ENCODE data around the gene TEKTIP1.
"Not testable (repeated sequence)": the region's sequence is repeated elsewhere in the genome, so short reads cannot be mapped to it uniquely, and the experiment has no call there.

TEKTIP1 gene

DNA sequence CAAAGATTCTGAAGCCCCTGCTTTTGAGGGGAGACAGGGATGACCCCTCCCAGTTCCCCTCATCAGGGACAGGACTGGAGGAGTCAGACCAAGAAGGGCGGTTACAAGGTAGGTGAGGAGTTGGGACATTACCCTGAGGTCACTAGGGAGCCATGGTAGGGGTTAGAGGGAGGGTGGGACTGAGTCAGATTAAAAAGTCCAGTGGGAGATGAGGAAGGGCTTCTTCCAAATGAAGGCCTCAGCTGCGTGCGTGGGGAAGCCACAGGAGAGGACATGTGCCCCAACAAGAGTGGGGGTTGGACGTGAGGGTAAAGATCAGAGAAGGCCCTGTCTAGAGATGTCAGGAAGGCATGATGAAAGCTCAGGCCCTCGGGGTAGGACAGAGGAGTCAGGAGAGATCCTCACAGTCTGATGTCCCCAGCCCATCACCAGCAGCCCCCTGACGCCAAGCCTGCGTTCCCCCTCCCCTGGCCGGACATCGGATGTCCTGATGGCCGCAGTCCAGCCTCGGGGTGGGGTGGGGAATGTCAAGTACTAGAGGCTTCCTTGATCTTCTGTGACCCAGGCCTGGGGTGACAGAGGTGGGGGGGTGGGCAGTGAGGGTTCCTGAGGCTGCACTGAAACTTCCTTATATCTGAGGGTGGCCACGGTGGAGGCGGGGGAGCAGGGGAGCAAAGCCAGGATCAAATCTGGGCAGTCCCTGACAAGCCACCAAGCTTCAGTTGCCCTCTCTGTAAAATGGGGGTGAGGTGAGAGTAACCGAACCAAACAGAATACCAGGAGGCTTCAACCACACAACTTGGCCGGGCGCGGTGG is 24.9 kb downstream of the TEKTIP1 start:
- no peak overlapping the region for H3K27ac Mint-ChIP-seq
- DNase-seq (ENCODE audit: low spot score) = no peak
- H3K9me3 Mint-ChIP-seq = no peaks in the 10 kb centered on the region
- H3K4me1 Mint-ChIP-seq (ENCODE audit: low read depth) = no peaks in the 10 kb centered on the region
- H3K36me3 Mint-ChIP-seq (ENCODE audit: low read depth) = no peaks in the 10 kb centered on the region
- H3K27me3 Mint-ChIP-seq (ENCODE audit: low read depth) = no peaks in the 10 kb centered on the region
- H3K4me3 Mint-ChIP-seq = no peak overlapping the region

GRCh38 chr19:3565139-3565538 is 26.2 kb downstream of the TEKTIP1 start:
- Mint-ChIP-seq H3K27me3 (ENCODE audit: low read depth) (no peaks in the 10 kb centered on the region), H3K9me3 (no peaks in the 10 kb centered on the region), H3K27ac (no peak overlapping the region), H3K36me3 (ENCODE audit: low read depth) (no peaks in the 10 kb centered on the region), H3K4me1 (ENCODE audit: low read depth) (no peaks in the 10 kb centered on the region), H3K4me3 (no peak overlapping the region)
- no peak for DNase-seq (ENCODE audit: low spot score)

DNA sequence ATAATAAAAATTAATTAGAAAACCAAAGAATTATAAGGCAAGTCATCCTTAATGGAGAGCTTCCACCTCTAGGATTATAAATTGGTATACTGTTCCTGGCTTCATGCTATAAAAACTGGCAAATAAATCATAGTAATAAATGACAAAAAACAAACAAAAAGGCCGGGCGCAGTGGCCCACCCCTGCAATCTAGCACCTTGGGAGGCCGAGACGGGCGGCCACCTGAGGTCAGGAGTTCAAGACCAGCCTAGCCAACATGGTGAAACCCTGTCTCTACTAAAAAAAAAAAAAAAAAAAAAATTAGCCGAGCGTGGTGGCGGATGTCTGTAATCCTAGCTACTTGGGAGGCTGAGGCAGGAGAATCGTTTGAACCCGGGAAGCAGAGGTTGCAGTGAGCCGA is 31.1 kb downstream of the TEKTIP1 start:
- H3K4me1 Mint-ChIP-seq (ENCODE audit: low read depth); H3K36me3 Mint-ChIP-seq (ENCODE audit: low read depth); H3K27ac Mint-ChIP-seq; DNase-seq (ENCODE audit: low spot score); H3K27me3 Mint-ChIP-seq (ENCODE audit: low read depth); H3K9me3 Mint-ChIP-seq; H3K4me3 Mint-ChIP-seq: not testable (repeated sequence)

DNA sequence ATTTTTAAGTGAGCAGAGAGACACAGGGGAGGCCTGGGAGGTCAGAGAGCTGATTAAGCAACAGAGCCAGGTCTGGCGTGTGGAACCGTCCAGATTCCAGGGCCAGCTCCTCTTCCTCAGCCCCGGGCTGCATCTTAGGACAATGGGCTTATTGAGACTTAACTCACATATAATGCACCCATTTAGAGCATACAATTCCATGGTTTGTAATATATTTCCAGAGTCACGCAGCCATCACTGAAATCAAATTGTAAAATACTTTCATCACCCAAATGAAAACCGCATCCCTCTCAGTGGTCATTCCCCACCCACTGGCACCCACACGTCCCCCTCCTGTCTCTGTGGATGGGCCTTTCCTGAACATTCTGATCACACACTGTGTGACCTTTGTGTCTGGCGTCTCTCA is 31.6 kb downstream of the TEKTIP1 start:
- Mint-ChIP-seq H3K27ac (no peak overlapping the region), H3K27me3 (ENCODE audit: low read depth) (no peaks in the 10 kb centered on the region), H3K36me3 (ENCODE audit: low read depth) (peaks cover 9% of the 10 kb centered on the region), H3K4me1 (ENCODE audit: low read depth) (peaks cover 8% of the 10 kb centered on the region), H3K4me3 (no peak overlapping the region), H3K9me3 (no peaks in the 10 kb centered on the region)
- no peak for DNase-seq (ENCODE audit: low spot score)

DNA sequence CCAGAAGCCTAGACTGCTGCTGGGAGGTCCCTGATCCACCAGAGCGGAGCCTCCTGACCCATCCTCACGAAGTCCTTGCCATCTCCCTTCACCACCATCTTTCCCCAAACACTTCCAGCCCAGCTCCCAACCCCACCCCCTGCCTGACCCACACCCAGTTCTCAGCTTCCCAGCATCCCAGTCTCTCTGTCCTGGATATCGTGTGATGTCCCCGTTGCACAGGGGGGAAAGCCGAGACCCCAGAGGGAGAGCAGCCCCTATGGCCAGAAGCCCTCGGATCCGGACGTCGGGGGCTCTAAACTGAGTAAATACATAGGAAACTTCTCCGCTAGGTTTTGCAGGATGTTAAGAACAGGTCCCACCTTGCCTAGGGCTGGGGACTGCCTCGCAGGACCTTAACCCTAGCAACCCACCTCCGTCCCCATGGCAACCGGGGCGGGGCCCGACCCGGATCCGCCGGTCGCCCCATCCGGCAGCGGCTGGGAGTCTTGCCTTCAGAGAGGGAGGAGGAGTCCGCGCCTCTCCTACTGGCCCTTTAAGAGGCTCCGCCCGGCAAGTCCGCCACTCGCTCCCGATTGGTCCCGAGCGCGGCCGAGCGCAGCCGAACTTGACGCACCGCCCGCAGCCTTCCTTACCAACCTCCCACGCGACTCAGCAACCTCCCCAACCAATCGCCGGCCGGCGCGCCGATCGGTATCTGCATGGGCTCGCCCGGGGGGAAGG is 33.3 kb downstream of the TEKTIP1 start:
- Mint-ChIP-seq H3K4me1 (ENCODE audit: low read depth) (peaks cover 8% of the 10 kb centered on the region), H3K36me3 (ENCODE audit: low read depth) (peaks cover 12% of the 10 kb centered on the region), H3K27ac (peak overlapping the region; percentile 63), H3K9me3 (no peaks in the 10 kb centered on the region), H3K27me3 (ENCODE audit: low read depth) (no peaks in the 10 kb centered on the region), H3K4me3 (peak overlapping the region; percentile 75)
- DNase-seq (ENCODE audit: low spot score) = peak; percentile 99

DNA sequence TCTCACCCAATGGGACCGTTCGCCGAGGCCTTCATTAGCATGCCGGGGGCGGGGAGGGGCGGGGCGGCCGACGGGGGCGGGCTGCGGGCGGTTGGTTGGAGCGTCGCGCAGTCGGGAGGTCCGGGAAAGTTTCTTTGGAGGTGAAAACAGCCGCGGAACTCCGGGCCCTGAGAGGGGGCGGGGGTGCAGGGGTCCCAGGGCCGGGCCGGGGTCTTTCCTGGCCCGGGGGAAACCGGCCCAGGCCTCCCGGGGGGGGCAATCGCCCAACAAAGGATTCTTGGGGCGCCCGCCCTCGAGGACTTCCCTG is 33.8 kb downstream of the TEKTIP1 start, which contains the start of gene HMG20B:
Gene HMG20B (plus strand): TSS at position 90 of the 307 bp plus-strand sequence. CDS start 366 bp downstream, outside the sequence.
- Mint-ChIP-seq H3K27me3 (ENCODE audit: low read depth) (no peaks in the 10 kb centered on the region), H3K4me3 (peak within 1 kb of the TSS; percentile 76), H3K4me1 (ENCODE audit: low read depth) (peaks cover 8% of the 10 kb centered on the region), H3K36me3 (ENCODE audit: low read depth) (peaks cover 12% of the 10 kb centered on the region), H3K27ac (peak within 1 kb of the TSS; percentile 80), H3K9me3 (no peaks in the 10 kb centered on the region)
- no peak for DNase-seq (ENCODE audit: low spot score)

DNA sequence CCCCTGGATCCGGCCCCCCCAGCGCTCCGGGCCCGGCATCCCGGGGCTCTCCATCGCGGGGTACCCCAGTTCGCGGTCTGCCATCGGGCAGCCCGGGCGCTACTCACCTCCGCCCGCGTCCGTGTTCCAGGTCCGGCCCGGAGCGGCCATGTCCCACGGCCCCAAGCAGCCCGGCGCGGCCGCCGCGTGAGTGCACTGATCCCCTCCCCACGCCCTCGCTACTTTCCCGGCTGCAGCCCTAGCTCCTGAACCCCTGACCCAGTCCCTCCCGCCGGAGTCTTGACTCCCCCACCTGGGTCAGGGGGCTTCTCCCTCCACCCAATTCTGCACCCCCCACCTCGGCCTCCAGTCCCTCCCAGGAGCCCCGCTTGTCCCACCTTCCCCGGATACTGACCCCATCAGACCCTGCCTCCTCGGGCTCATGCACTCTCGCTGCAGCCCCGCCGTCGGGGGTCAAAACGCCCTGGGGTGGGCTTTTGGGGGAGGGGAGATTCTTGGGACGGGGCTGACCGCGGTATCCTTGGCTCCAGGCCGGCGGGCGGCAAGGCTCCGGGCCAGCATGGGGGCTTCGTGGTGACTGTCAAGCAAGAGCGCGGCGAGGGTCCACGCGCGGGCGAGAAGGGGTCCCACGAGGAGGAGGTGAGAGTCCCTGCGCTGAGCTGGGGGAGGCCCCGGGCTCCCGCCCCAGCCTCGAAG is 34.3 kb downstream of the TEKTIP1 start:
- H3K36me3 Mint-ChIP-seq (ENCODE audit: low read depth) = peaks cover 12% of the 10 kb centered on the region
- H3K9me3 Mint-ChIP-seq = no peaks in the 10 kb centered on the region
- H3K27ac Mint-ChIP-seq = peak overlapping the region; percentile 67
- no peaks in the 10 kb centered on the region for H3K27me3 Mint-ChIP-seq (ENCODE audit: low read depth)
- DNase-seq (ENCODE audit: low spot score) = no peak
- H3K4me1 Mint-ChIP-seq (ENCODE audit: low read depth) = peaks cover 8% of the 10 kb centered on the region
- H3K4me3 Mint-ChIP-seq = peak overlapping the region; percentile 76

- Mint-ChIP-seq H3K4me3 (peak overlapping the region; percentile 76), H3K27ac (peak overlapping the region; percentile 80), H3K27me3 (ENCODE audit: low read depth) (no peaks in the 10 kb centered on the region), H3K9me3 (no peaks in the 10 kb centered on the region), H3K36me3 (ENCODE audit: low read depth) (peaks cover 12% of the 10 kb centered on the region), H3K4me1 (ENCODE audit: low read depth) (peaks cover 8% of the 10 kb centered on the region)
- DNase-seq (ENCODE audit: low spot score) = peak; percentile 91
Measured at GRCh38 chr19:3573858-3574637, 35.1 kb downstream of the TEKTIP1 start.

DNA sequence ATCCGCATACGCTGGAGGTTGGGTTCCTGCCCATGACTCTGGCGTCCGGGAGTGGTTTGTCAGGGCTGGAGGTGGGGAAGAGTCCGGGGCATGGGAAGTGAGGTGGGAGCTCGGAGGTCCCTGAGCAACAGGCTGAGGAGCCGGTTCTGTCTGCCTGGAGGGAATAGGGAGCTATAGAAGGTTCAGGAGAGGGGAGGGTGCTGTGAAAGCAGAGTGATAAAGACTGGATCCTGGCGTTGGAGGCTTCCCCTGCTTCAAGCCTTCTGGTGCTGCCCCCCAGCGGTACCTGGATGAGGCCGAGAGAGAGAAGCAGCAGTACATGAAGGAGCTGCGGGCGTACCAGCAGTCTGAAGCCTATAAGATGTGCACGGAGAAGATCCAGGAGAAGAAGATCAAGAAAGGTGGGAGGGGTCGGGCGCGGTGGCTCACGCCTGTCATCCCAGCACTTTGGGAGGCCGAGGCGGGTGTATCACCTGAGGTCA is 36.3 kb downstream of the TEKTIP1 start:
- Mint-ChIP-seq H3K27ac (no peak overlapping the region), H3K27me3 (ENCODE audit: low read depth) (no peaks in the 10 kb centered on the region), H3K4me1 (ENCODE audit: low read depth) (peaks cover 8% of the 10 kb centered on the region), H3K4me3 (peak overlapping the region; percentile 36), H3K36me3 (ENCODE audit: low read depth) (peaks cover 12% of the 10 kb centered on the region), H3K9me3 (no peaks in the 10 kb centered on the region)
- DNase-seq (ENCODE audit: low spot score) = no peak

GRCh38 chr19:3575949-3576673 is 37.1 kb downstream of the TEKTIP1 start:
- no peak overlapping the region for H3K27ac Mint-ChIP-seq
- no peak for DNase-seq (ENCODE audit: low spot score)
- no peak overlapping the region for H3K4me3 Mint-ChIP-seq
- H3K4me1 Mint-ChIP-seq (ENCODE audit: low read depth) = peaks cover 8% of the 10 kb centered on the region
- H3K9me3 Mint-ChIP-seq = no peaks in the 10 kb centered on the region
- no peaks in the 10 kb centered on the region for H3K27me3 Mint-ChIP-seq (ENCODE audit: low read depth)
- H3K36me3 Mint-ChIP-seq (ENCODE audit: low read depth) = peaks cover 12% of the 10 kb centered on the region

DNA sequence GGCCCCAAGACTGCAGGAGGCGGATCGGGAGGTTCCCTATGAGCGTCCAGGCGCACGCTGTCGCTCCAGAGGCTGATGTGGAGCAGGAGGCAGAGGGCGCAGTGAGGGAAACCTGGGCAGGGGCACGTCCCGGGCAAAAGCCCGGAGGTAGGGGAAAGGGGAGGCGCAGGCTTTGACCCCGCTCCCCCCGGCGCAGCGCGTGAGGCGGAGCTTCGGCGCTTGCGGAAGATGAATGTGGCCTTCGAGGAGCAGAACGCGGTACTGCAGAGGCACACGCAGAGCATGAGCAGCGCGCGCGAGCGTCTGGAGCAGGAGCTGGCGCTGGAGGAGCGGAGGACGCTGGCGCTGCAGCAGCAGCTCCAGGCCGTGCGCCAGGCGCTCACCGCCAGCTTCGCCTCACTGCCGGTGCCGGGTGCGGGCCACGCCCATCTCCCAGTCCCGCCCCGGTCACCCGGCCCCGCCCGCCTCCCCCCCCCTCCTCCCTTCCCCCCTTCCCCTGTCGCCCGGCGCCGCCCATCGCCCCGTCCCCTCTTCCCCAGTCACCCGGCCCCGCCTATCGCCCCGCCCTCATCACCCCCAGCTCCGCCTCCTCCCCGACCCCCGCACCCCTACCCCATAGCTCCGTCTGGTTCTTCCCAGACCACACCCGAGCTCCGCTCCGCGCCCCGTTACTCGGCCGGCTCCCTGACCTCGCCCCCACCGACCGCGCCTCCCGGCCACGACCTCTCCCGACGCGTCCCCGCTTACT is 37.9 kb downstream of the TEKTIP1 start:
- H3K9me3 Mint-ChIP-seq = no peaks in the 10 kb centered on the region
- H3K4me3 Mint-ChIP-seq = no peak overlapping the region
- no peaks in the 10 kb centered on the region for H3K27me3 Mint-ChIP-seq (ENCODE audit: low read depth)
- H3K36me3 Mint-ChIP-seq (ENCODE audit: low read depth) = peaks cover 12% of the 10 kb centered on the region
- no peak overlapping the region for H3K27ac Mint-ChIP-seq
- no peak for DNase-seq (ENCODE audit: low spot score)
- H3K4me1 Mint-ChIP-seq (ENCODE audit: low read depth) = peaks cover 7% of the 10 kb centered on the region

GRCh38 chr19:3577723-3578344 is 38.9 kb downstream of the TEKTIP1 start:
- no peaks in the 10 kb centered on the region for H3K9me3 Mint-ChIP-seq
- peaks cover 12% of the 10 kb centered on the region for H3K36me3 Mint-ChIP-seq (ENCODE audit: low read depth)
- no peaks in the 10 kb centered on the region for H3K27me3 Mint-ChIP-seq (ENCODE audit: low read depth)
- H3K27ac Mint-ChIP-seq = no peak overlapping the region
- H3K4me1 Mint-ChIP-seq (ENCODE audit: low read depth) = peaks cover 3% of the 10 kb centered on the region
- no peak overlapping the region for H3K4me3 Mint-ChIP-seq
- DNase-seq (ENCODE audit: low spot score) = no peak

Measured in T-helper 2 cell treated with Interferon-gamma antibody and Interleukin-4, amounts not matched to agents 5 μg/mL and 100 μg/mL, for 36 hours (primary cell).